ENCODE results near the gene DOCK7.

DOCK7 gene

DNA sequence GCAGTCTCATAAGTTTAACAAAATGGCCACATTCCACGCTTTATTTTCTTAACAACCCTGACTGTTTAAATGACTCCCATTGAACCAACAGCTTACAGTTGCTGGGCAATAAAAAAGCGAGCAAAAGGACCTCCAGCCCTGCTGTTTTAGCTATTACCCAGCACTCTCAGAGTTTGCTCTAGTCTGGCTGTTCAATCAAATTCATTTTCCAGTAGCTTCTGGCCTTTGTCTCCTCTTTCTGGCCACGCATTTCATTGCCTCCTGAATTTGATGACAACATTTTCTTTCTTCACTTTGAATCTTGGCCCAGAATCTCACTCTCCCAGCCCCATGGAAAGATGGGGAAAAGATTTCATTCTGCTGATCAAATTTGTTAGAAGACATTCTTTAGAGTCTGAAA lies 44.1 kb upstream of the DOCK7 start:
- no peak overlapping the region for H3K4me2 ChIP-seq (ENCODE audit: low read depth, low read length, poor library complexity, severe bottlenecking)
- H3K27me3 ChIP-seq (ENCODE audit: low read length) = no peaks in the 10 kb centered on the region
- H3F3A ChIP-seq (ENCODE audit: insufficient read depth) = no peaks in the 10 kb centered on the region
- no peaks in the 10 kb centered on the region for H3K9me2 ChIP-seq (replicated peaks; ENCODE audit: insufficient read depth, low read length)
- H3K36me3 ChIP-seq (ENCODE audit: low read length) = no peaks in the 10 kb centered on the region
- no peak for TF ChIP-seq EZH2phosphoT487 (conservative IDR thresholded peaks at IDR 0.05; ENCODE audit: low read length)
- TF ChIP-seq, protein P1, sequence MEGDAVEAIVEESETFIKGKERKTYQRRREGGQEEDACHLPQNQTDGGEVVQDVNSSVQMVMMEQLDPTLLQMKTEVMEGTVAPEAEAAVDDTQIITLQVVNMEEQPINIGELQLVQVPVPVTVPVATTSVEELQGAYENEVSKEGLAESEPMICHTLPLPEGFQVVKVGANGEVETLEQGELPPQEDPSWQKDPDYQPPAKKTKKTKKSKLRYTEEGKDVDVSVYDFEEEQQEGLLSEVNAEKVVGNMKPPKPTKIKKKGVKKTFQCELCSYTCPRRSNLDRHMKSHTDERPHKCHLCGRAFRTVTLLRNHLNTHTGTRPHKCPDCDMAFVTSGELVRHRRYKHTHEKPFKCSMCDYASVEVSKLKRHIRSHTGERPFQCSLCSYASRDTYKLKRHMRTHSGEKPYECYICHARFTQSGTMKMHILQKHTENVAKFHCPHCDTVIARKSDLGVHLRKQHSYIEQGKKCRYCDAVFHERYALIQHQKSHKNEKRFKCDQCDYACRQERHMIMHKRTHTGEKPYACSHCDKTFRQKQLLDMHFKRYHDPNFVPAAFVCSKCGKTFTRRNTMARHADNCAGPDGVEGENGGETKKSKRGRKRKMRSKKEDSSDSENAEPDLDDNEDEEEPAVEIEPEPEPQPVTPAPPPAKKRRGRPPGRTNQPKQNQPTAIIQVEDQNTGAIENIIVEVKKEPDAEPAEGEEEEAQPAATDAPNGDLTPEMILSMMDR (IDR thresholded peaks at IDR 0.05; ENCODE audit: insufficient read depth, low read length, poor library complexity, severe bottlenecking) = no peak
- H2AFZ ChIP-seq (ENCODE audit: low read depth, low read length, severe bottlenecking) = no peak overlapping the region
- H4K20me1 ChIP-seq (ENCODE audit: low read depth, low read length) = no peaks in the 10 kb centered on the region
- no peak overlapping the region for H3K9ac ChIP-seq (ENCODE audit: low read length)
- H3K79me2 ChIP-seq (ENCODE audit: insufficient read depth, low read length) = no peaks in the 10 kb centered on the region
- H3K27ac ChIP-seq (ENCODE audit: low read depth, low read length) = no peak overlapping the region
- H3K9me3 ChIP-seq (ENCODE audit: insufficient read depth, low read length) = no peaks in the 10 kb centered on the region
- no peak overlapping the region for H3K4me3 ChIP-seq (ENCODE audit: insufficient read depth, low read length, poor library complexity, severe bottlenecking)

DNA sequence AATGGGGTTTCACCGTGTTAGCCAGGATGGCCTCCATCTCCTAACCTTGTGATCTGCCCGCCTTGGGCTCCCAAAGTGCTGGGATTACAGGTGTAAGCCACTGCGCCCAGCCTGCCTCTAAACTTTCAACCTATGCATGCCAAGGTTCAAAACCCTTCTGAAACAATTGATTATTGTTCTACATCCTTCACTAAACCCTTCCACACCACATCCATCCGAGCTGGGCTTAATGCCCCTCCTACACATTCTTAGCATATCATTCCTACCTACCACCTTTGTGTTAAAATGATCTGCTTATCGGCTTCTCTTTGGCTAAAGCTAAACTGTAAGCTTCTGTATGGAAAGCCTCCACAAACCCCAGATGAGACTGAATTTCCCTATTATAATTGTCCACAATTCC lies 40.8 kb upstream of the DOCK7 start:
- Histone ChIP-seq H3K9me3 (ENCODE audit: insufficient read depth, low read length) (no peaks in the 10 kb centered on the region), H3K4me3 (ENCODE audit: insufficient read depth, low read length, poor library complexity, severe bottlenecking) (no peak overlapping the region), H2AFZ (ENCODE audit: low read depth, low read length, severe bottlenecking) (no peak overlapping the region), H4K20me1 (ENCODE audit: low read depth, low read length) (no peaks in the 10 kb centered on the region), H3K4me2 (ENCODE audit: low read depth, low read length, poor library complexity, severe bottlenecking) (no peak overlapping the region), H3K9me2 (replicated peaks; ENCODE audit: insufficient read depth, low read length) (no peaks in the 10 kb centered on the region), H3K27me3 (ENCODE audit: low read length) (no peaks in the 10 kb centered on the region), H3F3A (ENCODE audit: insufficient read depth) (no peaks in the 10 kb centered on the region), H3K36me3 (ENCODE audit: low read length) (no peaks in the 10 kb centered on the region), H3K79me2 (ENCODE audit: insufficient read depth, low read length) (no peaks in the 10 kb centered on the region), H3K9ac (ENCODE audit: low read length) (no peak overlapping the region), H3K27ac (ENCODE audit: low read depth, low read length) (no peak overlapping the region)
- TF ChIP-seq, protein P1 (IDR thresholded peaks at IDR 0.05; ENCODE audit: insufficient read depth, low read length, poor library complexity, severe bottlenecking) = no peak
- TF ChIP-seq EZH2phosphoT487 (conservative IDR thresholded peaks at IDR 0.05; ENCODE audit: low read length) = no peak

DNA sequence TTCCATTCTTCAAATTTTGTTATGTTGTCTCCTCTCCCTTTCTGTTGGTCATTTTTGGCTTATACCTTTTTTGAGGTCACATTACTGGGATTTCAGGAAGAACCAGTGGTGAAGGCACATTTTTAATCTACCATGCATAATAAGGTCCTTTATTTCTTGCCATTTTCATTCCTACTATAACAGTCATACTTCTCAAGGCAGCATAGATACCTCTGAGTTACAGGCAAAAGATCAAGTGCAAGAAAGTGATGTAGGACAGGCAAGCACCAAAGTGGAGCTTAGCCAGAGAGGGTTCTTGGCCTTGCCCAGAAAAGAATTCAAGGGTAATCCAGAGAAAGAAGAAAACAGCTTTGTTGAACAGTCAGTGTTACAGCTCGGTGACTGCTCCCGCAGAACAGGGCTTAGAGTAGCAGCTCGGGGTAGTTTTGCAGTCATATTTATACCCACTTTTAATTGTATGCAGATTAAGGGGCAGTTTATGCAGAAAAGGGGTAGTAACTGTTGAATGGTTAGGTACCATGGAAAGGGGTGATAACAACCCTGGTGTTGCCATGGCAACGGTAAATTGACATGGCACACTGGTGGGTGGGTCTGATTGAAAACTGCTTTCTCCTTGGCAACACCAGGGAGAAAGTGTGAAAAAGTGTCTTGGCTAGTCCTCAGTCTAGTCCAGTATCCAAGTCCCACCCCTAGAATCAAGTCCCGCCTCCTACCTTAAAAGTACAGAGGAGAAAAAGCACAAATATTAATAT lies 39.6 kb upstream of the DOCK7 start:
- Histone ChIP-seq H3K27ac (ENCODE audit: low read depth, low read length) (no peak overlapping the region), H3K4me2 (ENCODE audit: low read depth, low read length, poor library complexity, severe bottlenecking) (no peak overlapping the region), H3K27me3 (ENCODE audit: low read length) (no peaks in the 10 kb centered on the region), H3K9ac (ENCODE audit: low read length) (no peak overlapping the region), H3K36me3 (ENCODE audit: low read length) (no peaks in the 10 kb centered on the region), H2AFZ (ENCODE audit: low read depth, low read length, severe bottlenecking) (no peak overlapping the region), H4K20me1 (ENCODE audit: low read depth, low read length) (no peaks in the 10 kb centered on the region), H3K4me3 (ENCODE audit: insufficient read depth, low read length, poor library complexity, severe bottlenecking) (no peak overlapping the region), H3K9me2 (replicated peaks; ENCODE audit: insufficient read depth, low read length) (no peaks in the 10 kb centered on the region), H3F3A (ENCODE audit: insufficient read depth) (no peaks in the 10 kb centered on the region), H3K79me2 (ENCODE audit: insufficient read depth, low read length) (no peaks in the 10 kb centered on the region), H3K9me3 (ENCODE audit: insufficient read depth, low read length) (no peaks in the 10 kb centered on the region)
- no peak for TF ChIP-seq EZH2phosphoT487 (conservative IDR thresholded peaks at IDR 0.05; ENCODE audit: low read length)
- TF ChIP-seq, protein P1 (IDR thresholded peaks at IDR 0.05; ENCODE audit: insufficient read depth, low read length, poor library complexity, severe bottlenecking) = no peak

Data from SU-DHL-6 (cell line).